CD4-positive, alpha-beta T cell treated with Interleukin-17A for 1 hour (primary cell): ENCODE measurements around the gene WAC.
A peak's percentile ranks its signal among the peaks of the same experiment; 100 is the strongest.
"Not testable (repeated sequence)": the region's sequence is repeated elsewhere in the genome, so short reads cannot be mapped to it uniquely, and the experiment has no call there.

Experiments
- DNase-seq: peaks from one replicate; pipeline ENCODE4 v3.0.0-alpha.2; 2020

The WAC gene

GRCh38 chr10:28569506-28570159 is 36.7 kb downstream of the WAC start:
- DNase-seq, result no peak

GRCh38 chr10:28570598-28570997 is 37.7 kb downstream of the WAC start:
- DNase-seq, result no peak

- no peak for DNase-seq
Observed at GRCh38 chr10:28571265-28571664, 38.3 kb downstream of the WAC start.

- not testable (repeated sequence) for DNase-seq
Observed at GRCh38 chr10:28574214-28574613, 41.3 kb downstream of the WAC start.

GRCh38 chr10:28575852-28576251 is 42.9 kb downstream of the WAC start:
- DNase-seq, result no peak

- DNase-seq, result no peak
Observed at GRCh38 chr10:28577506-28577905, 44.6 kb downstream of the WAC start.

- DNase-seq, result no peak
Observed at GRCh38 chr10:28578454-28578853, 45.5 kb downstream of the WAC start.

GRCh38 chr10:28580825-28581224 is 47.9 kb downstream of the WAC start:
- no peak for DNase-seq

GRCh38 chr10:28581916-28582315 is 49.0 kb downstream of the WAC start:
- DNase-seq, result no peak

GRCh38 chr10:28585076-28585475 is 52.2 kb downstream of the WAC start:
- no peak for DNase-seq

GRCh38 chr10:28586176-28586575 is 53.3 kb downstream of the WAC start:
- DNase-seq, result no peak

- no peak for DNase-seq
Observed at GRCh38 chr10:28587270-28587969, 54.5 kb downstream of the WAC start.

- no peak for DNase-seq
Observed at GRCh38 chr10:28587970-28588290, 55.0 kb downstream of the WAC start.

GRCh38 chr10:28592953-28593352 is 60.0 kb downstream of the WAC start:
- no peak for DNase-seq

- no peak for DNase-seq
Observed at GRCh38 chr10:28593811-28594210, 60.9 kb downstream of the WAC start.

GRCh38 chr10:28594406-28594805 is 61.5 kb downstream of the WAC start:
- peak; percentile 59 for DNase-seq

GRCh38 chr10:28595613-28596012 is 62.7 kb downstream of the WAC start:
- no peak for DNase-seq

- no peak for DNase-seq
Observed at GRCh38 chr10:28600056-28600455, 67.1 kb downstream of the WAC start.

GRCh38 chr10:28601012-28601411 is 68.1 kb downstream of the WAC start:
- no peak for DNase-seq

- no peak for DNase-seq
Observed at GRCh38 chr10:28604567-28605536, 71.9 kb downstream of the WAC start.

- DNase-seq, result no peak
Observed at GRCh38 chr10:28606568-28606967, 73.7 kb downstream of the WAC start.

- not testable (repeated sequence) for DNase-seq
Observed at GRCh38 chr10:28609636-28610035, 76.7 kb downstream of the WAC start.

- DNase-seq, result no peak
Observed at GRCh38 chr10:28612877-28613276, 80.0 kb downstream of the WAC start.

- DNase-seq, result no peak
Observed at GRCh38 chr10:28616514-28616913, 83.6 kb downstream of the WAC start.
